GM19193 (cell line): Measurements from ENCODE around the gene PLEKHO2.

ENCODE experiments used
- POLR2A ChIP-seq: IDR thresholded peaks from 4 replicates; pipeline ENCODE4 v1.6.1; 2011; ENCODE audit not compliant: insufficient read depth, insufficient read length; ENCODE audit errors: extremely low read depth

The PLEKHO2 gene

GRCh38 chr15:64841344-64842095 is at the start of gene PLEKHO2:
PLEKHO2 (plus strand) TSS chr15:64841915; CDS start chr15:64842017, 102 bp downstream.
- TF ChIP-seq POLR2A = peak; percentile 97

DNA sequence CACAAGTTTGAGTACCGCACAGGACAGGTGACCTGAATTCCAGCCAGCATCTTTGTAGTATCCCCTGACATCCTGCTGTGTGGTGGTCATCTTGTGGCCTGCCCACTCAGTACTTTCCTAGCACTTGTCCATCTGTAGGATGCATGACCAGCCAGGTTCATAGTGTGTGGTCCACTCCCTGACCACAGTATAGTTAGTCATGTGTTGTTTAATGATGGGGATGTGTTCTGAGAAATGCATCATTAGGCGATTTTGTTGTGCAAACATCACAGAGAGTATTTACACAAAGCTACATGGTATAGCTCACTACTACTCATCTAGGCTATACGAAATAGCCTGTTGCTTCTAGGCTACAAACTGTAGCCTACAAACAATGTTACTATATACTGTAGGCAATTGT is 49.4 kb upstream of the PLEKHO2 start:
- no peak for TF ChIP-seq POLR2A

- TF ChIP-seq POLR2A = no peak
Observed at GRCh38 chr15:64800476-64800875, 41.2 kb upstream of the PLEKHO2 start.

DNA sequence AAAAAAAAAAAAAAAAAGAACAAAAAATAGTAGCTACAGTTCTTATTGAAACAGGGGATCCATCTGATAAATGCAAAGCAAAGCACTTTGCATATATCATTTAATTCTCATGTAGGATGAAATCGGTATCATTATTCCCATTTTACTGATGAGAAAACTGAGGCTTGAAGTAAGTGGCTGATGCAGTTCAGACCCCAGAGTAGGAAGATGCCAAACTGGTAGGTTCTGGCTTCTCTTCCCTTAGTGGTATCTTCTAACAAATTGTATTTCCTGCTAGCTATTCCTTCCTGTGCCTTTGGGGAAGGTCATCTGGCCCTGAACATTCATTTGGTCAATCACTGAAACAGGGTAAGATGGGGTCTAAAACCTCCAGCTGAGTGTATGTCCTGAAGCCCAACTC is 38.2 kb upstream of the PLEKHO2 start:
- no peak for TF ChIP-seq POLR2A

DNA sequence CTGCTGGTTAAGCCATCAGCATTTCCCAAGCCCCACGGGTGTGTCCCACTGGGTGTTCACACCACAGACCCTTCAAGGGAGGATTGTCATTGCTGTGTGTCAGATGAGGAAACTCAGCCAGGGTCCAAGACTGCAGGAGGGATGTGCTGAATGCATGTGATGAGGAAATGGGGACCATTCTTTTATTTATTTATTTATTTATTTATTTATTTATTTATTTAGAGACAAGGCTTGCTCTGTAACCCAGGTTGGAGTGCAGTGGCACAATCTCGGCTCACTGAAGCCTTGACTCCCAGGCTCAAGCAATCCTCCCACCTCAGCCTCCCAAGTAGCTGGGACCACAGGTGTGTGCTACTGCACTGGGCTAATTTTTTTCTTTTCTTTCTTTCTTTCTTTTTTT is 37.1 kb upstream of the PLEKHO2 start:
- no peak for TF ChIP-seq POLR2A

DNA sequence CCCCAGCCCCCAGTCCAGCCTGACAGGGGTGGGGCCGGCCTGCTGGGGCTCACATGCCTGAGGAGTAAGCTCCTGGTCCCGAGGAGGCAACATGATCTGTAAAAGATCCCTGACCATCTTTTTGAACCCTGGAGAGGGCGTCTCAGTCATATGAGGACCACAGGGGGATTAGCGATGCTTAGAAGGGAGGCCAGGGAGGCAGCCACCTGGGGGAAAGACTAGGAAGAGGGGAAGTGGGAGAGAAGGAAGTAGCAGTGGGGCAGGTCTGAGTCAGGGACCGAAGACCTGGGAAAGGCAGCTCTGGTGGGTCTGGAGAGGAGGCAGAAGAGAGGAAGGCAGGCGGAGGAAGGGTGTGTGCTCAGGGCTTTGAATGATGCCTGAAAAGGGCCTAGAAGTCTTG is 35.2 kb upstream of the PLEKHO2 start:
- TF ChIP-seq POLR2A = no peak

DNA sequence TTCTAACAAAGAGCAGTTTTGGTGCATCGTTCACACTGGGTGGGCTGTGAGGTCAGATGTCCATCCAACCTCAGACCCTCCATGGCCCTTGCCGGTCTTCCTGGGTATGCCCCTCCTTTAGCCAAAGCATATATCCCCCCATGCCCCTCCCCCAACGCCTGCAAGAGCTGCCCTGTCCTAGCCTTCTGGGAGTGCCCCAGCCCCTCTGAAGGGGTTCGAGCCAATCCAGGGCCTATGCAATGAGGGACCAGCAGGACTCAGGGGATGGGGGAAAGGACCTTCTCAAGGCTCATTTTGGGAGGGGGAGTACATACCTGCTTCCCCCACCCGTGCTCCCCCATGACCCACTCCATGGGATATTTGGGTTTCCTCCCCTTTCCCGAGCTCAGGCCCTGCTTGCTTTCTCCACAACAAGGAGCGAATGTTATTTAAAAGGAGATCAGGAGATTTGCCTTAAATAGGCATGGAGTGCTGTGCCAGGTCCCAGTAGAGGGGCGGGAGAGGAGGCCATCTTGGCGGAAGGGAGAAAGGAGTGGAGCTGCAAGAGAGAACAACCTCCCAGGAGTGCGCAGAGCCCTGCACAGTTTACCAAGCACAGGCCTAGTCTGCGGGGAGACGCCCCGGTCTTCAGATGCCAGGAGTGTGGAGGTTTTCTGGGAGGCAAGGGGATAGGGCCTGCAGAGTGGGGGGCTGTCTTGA is 34.5 kb upstream of the PLEKHO2 start:
- no peak for TF ChIP-seq POLR2A

- no peak for TF ChIP-seq POLR2A
Observed at GRCh38 chr15:64807751-64808222, 33.9 kb upstream of the PLEKHO2 start.

GRCh38 chr15:64808785-64809453 is 32.8 kb upstream of the PLEKHO2 start:
- TF ChIP-seq POLR2A = no peak

DNA sequence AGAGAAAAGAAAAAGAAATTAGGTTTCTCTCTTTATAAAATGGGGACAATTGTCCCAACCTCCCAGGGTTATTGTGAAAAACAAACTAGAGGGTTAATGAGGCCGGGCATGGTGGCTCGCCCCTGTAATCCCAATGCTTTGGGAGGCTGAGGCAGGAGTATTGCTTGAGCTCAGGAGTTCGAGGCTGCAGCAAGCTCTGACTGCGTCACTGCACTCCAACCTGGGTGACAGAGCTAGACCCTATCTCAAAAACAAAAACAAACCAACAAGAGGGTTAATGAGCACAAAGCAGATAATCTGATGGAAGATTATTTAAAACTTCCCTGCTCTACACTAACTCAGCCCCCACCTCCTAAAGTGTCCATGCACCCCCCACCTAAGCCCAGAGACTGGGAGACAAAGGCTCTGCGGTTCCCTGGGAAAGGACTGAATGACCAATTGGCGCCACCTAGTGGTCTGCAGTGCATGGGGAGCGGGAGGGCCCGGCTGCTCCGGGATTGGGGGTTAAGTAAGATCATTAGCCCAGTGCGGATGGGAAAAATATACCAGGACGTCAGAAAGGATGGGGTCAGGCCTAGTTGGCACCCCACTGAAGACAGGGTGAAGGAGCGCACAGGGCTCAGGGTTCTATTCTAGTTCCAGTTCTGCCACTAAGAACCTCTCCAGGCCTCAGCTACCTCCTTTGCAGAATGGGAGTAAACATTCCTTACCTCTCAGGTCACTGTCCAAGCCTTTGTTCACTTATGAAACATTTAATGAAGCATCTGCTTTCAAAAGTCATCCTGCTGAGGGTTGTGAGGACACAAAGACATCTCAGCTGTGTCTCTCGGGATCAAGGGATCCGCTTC is 31.8 kb upstream of the PLEKHO2 start:
- TF ChIP-seq POLR2A = no peak

DNA sequence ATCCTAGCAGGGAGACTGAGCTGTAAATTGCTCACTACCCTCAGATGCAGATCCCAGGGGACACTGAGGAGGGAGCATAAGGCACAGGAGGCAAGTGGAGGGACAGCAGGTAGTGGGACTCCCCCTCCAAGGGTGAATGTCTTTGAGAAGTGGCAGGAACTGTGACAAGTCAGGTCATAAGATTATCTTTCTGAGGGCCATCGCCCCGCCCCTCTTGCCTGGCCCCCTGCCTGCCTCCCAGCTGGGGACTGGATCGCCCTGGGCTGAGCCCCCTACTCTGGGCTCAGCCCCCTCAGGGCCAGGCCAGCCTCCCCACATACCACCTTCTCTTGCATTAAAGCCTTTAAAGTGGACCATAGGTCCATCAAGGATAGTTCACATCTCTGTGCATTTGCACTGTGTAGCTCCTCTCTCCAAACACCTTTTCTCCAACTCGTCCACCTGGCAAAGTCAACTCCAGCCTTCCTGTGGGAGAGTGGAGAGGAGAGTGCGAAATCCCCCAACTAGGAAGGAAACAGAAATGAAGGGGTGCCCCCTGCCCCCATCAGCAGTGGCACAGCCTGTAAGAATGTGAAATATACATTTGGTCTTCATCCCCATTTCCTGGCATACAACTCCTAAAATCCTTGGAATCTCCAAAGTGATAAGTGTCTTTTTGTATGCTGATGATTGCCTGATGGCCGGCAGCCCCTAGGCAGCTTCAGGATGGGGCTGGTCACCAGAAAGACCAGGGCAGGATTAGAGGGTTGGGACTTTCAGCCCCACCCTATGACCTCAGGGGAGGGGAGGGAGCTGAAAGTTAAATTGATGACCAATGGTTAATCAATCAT is 31.0 kb upstream of the PLEKHO2 start:
- TF ChIP-seq POLR2A = no peak

DNA sequence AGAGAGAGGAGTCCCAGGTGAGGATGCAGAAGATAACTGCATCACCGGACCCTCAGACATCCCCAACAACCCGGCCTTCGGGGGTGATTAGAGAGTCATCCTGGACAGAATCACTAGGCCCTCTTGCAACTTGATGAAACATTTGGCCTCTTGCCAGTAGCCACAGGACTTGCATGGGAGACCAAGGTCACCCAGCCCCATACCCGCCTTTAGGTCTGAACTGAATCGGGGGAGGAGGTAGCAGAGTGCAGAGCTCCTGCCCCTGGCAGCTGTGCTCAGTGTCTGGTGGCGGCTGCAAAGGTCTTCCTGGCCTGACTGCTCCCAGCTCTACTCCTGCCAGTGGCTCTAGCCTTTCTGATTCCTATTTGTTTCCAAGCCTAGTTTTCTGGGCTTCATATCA is 28.6 kb upstream of the PLEKHO2 start:
- no peak for TF ChIP-seq POLR2A

DNA sequence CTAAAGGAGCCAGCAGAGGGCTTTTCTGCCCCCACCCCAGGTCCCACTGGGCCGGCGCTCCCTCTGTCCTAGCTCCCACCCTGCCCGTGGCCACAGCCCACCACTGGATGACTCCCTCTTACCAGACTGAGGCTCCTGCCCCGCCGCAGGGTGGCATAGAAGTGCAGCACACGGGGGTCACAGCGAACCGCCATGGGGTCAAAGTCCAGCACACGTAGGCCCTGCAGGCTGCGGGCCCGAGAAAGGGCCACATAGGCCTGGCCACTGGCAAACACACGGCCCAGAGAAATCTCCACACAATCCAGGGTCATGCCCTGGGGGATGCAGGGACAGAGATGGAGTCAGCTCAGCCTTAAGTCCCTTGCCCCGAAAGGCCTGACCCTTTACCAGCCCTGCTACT is 25.3 kb upstream of the PLEKHO2 start:
- no peak for TF ChIP-seq POLR2A

DNA sequence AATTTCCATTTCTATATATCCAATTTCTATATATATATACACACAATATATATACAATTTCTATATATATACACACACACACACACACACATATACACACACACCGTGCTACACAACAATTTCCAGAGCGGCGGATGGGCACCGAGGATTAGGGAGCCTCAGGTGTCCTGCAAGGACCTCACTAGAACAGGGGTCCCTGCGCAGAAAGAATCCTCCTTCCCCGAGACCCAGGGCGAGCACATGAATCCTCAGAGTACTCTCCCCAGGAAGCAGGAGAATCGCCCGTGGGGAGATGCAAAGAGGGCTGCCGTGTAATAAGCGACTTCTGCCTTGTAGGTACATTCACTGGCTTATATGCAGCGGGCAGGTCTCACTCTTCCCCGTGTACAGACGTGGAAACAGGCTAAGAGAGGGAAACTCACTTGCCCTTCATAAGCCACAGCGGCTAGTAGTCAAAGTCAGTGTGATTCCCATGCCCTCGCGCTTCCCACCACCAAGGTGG is 16.7 kb upstream of the PLEKHO2 start:
- TF ChIP-seq POLR2A = no peak
